GM18519 (cell line): ENCODE results near the gene UBE2K.
"Not testable (repeated sequence)": the region's sequence is repeated elsewhere in the genome, so short reads cannot be mapped to it uniquely, and the experiment has no call there.

Experiments used
- ATAC-seq: cut with Tn5 transposase; IDR thresholded peaks from one replicate; pipeline ENCODE4 v1.9.1; 2021; ENCODE audit warnings: mild to moderate bottlenecking, moderate library complexity; ENCODE audit not compliant: unreplicated experiment, low FRiP score

Gene UBE2K

DNA sequence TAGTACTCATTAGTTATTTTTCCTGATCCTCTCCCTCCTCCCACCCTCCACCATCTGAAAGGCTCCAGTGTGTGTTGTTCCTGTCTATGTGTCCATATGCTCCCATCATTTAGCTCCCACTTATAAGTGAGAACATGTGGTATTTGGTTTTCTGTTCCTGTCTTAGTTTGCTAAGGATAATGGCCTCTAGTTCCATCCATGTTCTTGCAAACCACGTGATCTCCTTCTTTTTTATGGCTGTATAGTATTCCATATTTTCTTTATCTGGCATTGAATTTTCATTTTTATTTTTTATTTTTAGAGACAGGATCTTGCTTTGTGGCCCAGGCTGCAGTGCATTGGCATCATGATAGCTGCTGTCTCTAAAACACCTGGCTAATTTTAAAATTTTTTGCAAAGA, 11.9 kb upstream of the UBE2K start:
- ATAC-seq = no peak

DNA sequence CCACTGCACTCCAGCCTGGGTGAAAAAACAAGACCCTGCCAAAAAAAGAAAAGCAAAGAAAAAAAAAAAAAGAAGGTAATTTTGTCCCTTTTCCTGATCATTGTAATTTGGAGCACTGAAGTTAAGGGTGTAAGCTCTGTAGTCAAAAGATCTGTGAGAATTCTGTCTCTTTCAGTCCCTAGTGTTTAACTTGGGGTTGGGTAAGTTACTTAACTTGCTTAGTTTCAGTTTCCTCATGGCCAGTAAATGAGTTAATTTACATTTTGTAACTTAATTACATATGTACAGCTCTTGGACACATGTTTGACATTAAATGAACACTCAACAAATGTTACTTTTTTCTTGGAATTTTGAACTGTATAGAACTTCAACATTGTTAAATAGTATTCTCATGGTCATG, 10.9 kb upstream of the UBE2K start:
- no peak for ATAC-seq

DNA sequence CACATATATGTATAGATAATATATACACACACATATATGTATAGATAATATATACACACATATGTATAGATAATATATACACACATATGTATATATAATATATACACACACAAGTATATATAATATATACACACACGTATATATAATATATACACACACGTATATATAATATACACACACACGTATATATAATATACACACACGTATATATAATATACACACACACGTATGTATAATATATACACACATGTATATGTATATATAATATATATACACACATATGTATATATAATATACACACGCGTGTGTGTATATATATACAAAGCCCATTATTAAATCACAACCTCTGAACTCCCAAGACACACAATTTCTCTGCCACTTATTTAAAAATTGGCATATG, 8.0 kb upstream of the UBE2K start:
- ATAC-seq = no peak

DNA sequence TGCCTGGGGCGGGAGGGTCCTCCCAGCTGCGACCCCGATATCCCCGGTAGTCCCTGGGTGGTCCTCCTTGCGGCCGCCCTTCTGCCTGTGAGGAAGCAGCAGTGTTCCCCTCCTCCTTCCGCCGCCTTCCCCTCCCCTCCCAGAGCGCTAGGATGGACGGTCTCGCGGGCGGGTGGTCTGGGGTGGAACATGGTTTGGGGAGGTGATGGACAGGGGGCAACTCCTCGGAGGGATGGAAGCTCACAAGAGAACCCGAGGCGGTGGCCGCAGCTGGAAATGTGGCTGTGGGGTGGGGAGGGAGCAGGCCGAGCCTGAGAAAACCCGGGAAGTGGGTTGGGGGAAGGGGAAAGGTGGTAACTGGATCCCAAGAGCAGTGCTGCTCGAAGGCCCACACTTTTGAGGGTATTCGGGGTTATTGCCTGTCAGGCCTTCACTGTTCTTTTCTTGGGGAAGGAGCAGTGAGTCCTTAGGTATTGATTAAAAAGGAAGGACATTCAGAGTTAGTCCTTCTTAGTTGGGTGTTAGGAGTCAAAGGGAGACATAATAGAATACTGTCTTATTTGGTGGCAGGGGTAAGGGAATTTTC, 581 bp downstream of the UBE2K start:
- ATAC-seq = no peak

DNA sequence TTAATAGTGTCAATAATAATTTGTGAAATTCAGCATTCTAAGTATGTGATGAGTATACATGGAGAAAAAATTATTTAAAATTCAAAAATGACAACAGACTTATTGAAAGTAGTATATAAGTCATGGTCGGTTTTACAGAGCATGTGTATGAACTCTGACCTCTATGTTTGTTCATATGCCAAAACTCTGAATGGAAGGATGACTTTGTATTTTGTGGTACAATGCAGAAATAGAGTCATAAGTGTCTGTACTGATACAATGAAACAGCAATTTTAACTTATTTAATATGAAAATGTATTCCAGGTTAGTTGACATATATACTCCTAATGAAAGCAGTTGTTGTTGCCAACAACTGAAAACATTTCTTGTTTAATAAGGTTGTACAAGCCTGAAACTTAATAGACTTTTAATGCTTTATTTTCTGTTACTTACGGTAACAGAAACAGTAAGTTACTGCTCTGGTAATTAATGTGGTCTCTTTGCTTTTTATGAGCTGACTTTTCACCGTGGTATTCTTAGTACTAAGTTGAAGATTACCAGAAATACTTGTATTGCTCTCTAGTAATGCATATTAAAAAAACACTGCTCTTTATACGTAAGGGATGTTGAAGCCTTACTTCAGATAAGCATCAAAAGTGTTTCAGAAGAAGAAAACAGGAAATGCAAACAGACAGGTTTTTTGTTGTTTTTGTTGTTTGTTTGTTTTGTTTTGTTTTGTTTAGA, 1.9 kb downstream of the UBE2K start:
- no peak for ATAC-seq

DNA sequence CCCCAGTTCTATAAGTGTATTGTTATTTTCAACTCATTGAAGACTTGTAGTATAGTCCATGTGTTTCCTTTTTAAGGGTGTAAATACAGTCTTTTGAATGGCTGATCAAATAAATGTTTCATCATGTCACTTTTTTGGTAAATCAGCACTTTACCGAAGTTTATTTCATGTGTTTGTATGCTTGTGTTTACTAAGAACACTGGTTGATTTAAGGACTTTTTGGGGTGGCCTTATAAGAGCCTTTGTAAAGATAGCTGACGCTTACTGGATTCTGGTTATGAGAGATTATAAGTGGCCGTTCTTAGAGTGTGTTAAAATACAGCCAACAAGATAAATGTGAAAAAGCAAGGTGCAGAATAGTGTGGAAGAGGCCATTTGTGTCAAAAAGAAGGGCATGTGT, 2.6 kb downstream of the UBE2K start:
- ATAC-seq = no peak

DNA sequence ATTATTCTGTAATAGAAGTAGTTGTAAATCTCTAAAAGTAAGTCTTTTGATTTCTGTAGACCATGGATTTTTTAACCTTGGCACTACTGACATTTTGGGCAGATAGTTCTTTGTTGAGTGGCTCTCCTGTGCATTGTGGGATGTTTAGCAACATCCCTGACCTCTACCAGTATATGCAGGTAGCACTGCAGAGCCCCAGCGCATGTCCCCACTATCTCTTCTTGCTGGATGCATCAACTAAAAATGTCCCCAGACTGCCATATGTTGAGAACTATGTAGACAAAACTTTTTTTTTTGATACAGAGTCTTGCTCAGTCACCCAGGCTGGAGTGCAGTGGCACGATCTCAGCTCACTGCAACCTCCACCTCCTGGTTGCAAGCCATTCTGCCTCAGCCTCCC, 4.8 kb downstream of the UBE2K start:
- no peak for ATAC-seq

DNA sequence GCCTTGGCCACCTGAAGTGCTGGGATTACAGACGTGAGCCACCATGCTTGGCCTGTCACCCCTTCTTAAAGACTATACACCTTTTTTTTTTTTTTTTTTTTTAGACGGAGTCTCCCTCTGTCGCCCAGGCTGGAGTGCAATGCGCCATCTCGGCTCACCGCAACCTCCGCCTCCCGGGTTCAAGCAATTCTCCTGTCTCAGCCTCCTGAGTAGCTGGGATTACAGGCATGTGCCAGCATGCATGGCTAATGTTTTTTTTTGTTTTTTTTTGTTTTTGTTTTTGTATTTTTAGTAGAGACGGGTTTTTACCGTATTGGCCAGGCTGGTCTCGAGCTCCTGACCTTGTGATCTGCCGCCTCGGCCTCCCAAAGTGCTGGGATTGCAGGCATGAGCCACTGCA, 6.9 kb downstream of the UBE2K start:
- not testable (repeated sequence) for ATAC-seq

DNA sequence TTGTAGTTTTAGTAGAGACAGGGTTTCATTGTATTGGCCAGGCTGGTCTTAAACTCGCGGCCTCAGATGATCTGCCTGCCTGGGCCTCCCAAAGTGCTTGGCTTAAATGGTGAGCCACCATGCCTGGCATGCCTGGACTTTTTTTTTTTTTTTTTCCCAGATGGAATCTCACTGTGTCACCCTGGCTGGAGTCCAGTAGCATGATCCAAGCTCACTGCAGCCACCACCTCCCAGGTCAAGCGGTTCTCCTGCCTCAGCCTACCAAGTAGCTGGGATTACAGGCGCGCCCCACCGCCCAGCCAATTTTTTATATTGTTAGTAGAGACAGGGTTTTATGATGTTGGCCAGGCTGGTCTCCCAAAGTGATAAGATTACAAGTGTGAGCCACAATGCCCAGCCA, 8.4 kb downstream of the UBE2K start:
- ATAC-seq = no peak

DNA sequence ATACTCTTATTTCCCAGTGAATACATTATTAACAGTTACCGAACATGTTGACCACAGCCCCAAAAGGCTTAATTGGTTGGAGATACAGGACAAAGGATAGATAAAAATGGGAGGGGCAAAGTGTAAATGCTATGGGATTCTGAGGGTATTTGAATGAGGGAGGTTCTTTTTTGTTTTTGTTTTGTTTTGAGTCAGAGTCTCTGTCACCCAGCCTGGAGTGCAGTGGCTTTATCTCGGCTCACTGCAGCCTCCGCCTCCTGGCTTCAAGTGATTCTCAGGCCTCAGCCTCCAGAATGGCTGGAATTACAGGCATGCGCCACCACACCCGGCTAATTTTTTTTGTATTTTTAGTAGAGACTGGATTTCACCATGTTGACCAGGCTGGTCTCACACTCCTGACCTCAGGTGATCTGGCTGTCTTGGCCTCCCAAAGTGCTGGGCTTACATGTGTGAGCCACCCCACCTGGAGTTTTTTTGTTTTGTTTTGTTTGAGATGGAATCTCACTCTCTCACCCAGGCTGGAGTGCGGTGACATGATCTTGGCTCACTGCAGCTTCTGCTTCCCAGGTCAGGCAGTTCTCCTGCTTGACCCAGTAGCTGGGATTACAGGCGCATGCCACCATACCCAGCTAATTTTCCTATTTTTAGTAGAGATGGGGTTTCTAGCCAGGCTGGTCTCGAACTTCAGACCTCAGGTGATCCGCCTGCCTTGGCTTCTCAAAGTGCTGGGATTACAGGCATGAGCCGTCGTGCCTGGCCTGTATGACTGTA, 9.0 kb downstream of the UBE2K start:
- no peak for ATAC-seq

DNA sequence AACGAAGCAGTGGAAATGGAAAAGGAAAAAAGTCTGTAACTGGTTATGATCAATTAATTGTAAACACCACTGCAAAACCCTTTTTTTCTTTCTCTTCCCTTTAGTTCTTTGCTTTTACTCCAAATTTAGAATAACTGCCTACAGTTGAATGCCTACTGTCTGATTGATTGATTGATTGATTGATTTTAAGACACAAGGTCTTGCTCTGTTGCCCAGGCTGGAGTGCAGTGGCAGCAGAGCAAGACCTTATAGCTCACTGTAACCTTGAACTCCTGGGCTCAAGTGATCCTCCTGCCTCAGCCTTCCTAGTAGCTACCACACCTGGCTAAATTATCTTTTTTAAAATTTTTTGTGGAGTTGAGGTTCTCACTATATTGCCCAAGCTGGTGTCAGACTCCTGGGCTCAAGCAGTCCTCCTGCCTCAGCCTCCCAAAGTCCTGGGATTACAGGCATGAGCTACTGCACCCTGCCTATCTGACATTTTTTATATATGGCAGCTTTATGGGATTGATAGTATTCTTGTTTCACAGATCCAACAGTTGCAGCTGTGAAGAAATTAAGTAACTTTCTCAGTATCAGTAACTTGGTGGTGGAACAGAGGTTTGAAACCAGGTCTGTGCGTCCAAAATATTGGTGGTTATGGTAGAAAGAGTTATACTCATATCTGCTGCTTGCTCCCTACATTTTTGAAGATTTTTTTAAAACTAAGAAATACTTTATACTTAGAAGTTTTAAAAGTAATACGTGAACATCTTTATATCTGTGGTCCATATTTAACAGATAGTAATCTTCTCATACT, 12.4 kb downstream of the UBE2K start:
- ATAC-seq = no peak

DNA sequence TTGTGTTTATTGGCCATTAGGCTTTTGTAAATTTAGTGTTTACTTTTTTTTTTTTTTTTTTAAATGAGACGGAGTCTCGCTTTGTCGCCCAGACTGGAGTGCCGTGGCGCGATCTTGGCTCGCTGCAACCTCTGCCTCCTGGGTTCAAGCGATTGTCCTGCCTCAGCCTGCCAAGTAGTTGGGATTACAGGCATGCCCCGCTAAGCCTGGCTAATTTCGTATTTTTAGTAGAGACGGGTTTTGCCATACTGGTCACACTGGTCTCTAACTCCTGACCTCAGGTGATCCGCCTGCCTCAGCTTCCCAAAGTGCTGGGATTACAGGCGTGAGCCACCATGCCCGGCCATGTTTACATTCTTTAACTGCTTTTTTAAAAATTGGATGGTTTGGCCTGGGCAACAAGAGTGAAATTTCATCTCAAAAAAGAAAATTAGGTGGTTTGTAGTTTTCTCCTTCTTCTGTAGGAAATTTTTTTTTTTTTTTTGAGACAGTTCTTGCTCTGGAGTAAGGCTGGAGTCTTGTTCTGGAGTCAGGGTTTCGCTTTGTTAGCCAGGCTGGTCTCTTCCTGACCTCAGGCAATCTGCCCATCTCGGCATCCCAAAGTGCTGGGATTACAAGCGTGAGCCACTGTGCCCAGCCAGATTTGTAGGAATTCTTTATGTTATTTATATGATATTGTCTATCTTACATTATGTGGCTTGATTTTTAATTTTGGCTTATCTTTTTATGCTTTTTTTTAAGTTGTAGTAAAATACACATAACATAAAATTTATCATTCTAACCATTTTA, 15.1 kb downstream of the UBE2K start:
- ATAC-seq = no peak

DNA sequence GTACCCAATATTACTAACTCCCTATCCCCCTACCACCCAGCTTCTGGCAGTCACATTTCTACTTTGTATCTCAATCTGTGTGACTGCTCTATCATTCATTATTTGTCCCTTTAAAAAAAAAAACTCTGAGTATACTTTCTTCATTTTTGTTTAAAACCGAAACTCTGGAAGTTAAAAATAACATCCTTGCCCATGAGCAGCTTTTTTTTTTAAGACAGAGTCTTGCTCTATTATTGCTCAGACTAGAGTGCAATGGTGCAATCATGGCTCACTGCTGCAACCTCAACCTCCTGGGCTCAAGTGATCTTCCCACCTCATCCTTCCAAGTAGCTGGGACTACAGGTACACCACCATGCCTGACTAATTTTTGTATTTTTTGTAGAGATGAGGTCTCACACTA, 15.8 kb downstream of the UBE2K start:
- no peak for ATAC-seq

DNA sequence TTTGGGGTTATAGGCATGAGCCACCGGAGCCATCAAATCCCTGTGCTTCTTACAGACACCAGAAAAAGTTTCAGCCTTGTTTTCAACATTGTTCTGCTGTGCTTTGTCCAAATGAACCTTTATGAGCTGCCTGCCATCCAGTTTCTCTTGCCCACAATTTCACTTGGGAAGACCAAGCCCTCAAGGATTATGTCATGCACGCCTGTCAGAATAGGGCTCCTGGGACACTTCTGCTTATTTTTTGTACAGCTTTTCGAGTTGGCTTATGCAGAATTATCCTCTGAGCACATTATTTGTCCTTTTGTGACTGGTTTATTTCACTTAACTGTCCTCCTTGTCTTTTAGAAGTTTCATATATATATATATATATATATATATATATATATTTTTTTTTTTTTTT, 16.2 kb downstream of the UBE2K start:
- no peak for ATAC-seq

DNA sequence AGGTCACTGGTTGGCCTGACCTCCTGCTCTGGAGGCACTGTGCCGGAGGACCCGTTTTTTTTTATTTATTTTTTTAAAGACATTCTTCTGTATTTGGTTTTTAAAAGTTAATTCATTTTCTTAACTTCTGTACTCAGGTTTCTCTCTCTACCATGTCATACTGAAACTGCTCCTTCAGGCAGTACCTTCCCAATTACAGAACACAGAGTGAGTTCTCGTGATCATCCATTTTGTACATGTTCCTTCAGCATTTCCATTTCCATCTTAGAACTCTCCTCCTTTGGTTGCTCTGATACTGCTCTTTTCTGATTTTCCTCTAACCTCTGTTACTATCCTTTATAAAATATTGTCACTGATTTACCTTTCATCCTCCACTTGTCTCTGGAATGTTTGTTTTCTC, 17.9 kb downstream of the UBE2K start:
- ATAC-seq = no peak

DNA sequence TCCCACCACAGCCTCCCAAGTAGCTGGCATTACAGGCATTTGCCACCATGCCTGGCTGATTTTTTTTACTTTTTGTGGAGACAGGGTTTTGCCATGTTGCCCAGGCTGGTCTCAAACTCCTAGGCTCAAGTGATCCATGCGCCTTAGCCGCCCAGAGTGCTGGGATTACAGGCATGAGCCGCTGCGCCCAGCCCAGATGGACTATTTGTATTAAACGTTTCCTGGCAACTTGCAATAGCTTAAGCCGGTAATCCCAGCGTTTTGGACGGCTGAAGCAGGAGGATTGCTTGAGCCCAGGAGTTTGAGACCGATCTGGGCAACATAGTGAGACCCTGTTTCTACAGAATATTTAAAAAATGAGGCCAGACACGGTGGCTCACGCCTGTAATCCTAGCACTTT, 18.4 kb downstream of the UBE2K start:
- ATAC-seq = no peak

DNA sequence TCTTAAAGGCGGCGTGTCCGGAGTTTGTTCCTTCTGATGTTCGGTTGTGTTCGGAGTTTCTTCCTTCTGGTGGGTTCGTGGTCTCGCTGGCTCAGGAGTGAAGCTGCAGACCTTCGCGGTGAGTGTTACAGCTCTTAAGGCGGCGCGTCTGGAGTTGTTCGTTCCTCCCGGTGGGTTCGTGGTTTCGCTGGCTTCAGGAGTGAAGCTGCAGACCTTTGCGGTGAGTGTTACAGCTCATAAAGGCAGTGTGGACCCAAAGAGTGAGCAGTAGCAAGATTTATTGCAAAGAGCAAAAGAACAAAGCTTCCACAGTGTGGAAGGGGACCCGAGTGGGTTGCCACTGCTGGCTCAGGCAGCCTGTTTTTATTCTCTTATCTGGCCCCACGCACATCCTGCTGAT, 19.8 kb downstream of the UBE2K start:
- ATAC-seq = not testable (repeated sequence)

DNA sequence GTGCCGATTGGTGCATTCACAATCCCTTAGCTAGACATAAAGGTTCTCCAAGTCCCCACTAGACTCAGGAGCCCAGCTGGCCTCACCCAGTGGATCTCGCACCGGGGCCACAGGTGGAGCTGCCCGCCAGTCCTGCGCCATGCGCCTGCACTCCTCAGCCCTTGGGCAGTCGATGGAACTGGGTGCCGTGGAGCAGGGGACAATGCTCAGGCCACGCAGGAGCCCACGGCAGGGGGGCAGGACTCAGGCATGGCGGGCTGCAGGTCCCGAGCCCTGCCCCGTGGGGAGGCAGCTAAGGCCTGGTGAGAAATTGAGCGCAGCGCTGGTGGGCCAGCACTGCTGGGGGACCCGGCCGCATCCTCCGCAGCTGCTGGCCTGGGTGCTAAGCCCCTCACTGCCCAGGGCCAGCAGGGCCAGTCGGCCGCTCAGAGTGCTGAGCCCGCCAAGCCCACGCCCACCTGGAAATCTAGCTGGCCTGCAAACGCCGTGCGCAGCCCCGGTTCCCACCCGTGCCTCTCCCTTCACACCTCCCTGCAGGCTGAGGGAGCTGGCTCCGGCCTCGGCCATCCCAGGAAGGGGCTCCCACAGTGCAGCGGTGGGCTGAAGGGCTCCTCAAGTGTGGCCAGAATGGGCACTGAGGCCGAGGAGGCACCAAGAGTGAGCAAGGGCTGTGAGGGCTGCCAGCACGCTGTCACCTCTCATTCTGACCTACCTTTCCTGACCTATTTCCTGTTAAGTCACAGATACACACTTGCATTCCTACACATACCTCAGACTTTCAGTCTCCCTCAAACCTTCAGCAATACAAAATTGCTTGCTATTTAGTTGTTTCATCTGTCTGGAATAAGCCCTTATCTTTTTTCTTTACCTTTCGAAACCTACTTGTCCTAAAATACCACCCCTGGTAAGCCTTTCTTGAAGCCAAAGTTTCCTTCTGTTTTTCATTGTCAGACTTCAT, 20.7 kb downstream of the UBE2K start:
- no peak for ATAC-seq
